Osteocyte (in vitro differentiated cells): Measurements from ENCODE around the gene ABCC12. TPM values are rescaled to one million over a fixed set of nuclear protein-coding genes. Genes with fewer than 3 reads are reported as not detected.

ENCODE experiments used
- DNase-seq: peaks from one replicate; pipeline ENCODE4 v3.0.0; 2021; ENCODE audit warnings: mixed read lengths; ENCODE audit not compliant: unreplicated experiment; ENCODE audit errors: extremely low spot score
- H3K27ac Mint-ChIP-seq: one replicate; pipeline ENCODE4 v1.8.0; 2021; ENCODE audit warnings: mild to moderate bottlenecking, mixed read lengths; ENCODE audit not compliant: unreplicated experiment
- H3K27me3 Mint-ChIP-seq: one replicate; pipeline ENCODE4 v1.8.0; 2021; ENCODE audit warnings: mixed read lengths; ENCODE audit not compliant: unreplicated experiment
- H3K36me3 Mint-ChIP-seq: one replicate; pipeline ENCODE4 v1.8.0; 2021; ENCODE audit warnings: mixed read lengths; ENCODE audit not compliant: unreplicated experiment
- H3K4me1 Mint-ChIP-seq: one replicate; pipeline ENCODE4 v1.8.0; 2021; ENCODE audit warnings: mixed read lengths; ENCODE audit not compliant: unreplicated experiment
- H3K4me3 Mint-ChIP-seq: one replicate; pipeline ENCODE4 v1.8.0; 2021; ENCODE audit warnings: mild to moderate bottlenecking, moderate library complexity, mixed read lengths; ENCODE audit not compliant: unreplicated experiment
- H3K9me3 Mint-ChIP-seq: one replicate; pipeline ENCODE4 v1.8.0; 2021; ENCODE audit warnings: mixed read lengths; ENCODE audit not compliant: unreplicated experiment
- CTCF ChIP-seq: fragments of 200-600 bp; sonication (generic); IDR thresholded peaks from 2 replicates; pipeline ENCODE4 v1.5.0; 2021; ENCODE audit warnings: antibody characterized with exemption, mild to moderate bottlenecking, moderate library complexity
- long read RNA-seq: library from polyadenylated mRNA; unstranded; transcript quantifications from one replicate; pipeline ENCODE4 v2.0.0, GENCODE V29; 2021
- total RNA-seq: library from RNA; stranded (reverse); gene quantifications from 2 replicates; pipeline ENCODE4 v1.2.1, GENCODE V29; 2021

The ABCC12 gene
- total RNA-seq: not detected in 2 replicates
- long read RNA-seq: 0 reads

GRCh38 chr16:48155926-48156789 is at the start of gene ABCC12:
Gene ABCC12 (minus strand): TSS chr16:48155993. CDS start chr16:48146424, 9,569 bp downstream.
- DNase-seq: no peak
- Mint-ChIP-seq H3K4me3 (no peak within 1 kb of the TSS), H3K27me3 (no peaks in the 10 kb centered on the region), H3K4me1 (peaks cover 5% of the 10 kb centered on the region), H3K36me3 (no peaks in the 10 kb centered on the region), H3K27ac (no peak within 1 kb of the TSS), H3K9me3 (no peaks in the 10 kb centered on the region)
- TF ChIP-seq CTCF: no peak

- no peak for DNase-seq
- no peaks in the 10 kb centered on the region for H3K36me3 Mint-ChIP-seq
- H3K27me3 Mint-ChIP-seq: peaks cover 44% of the 10 kb centered on the region
- H3K27ac Mint-ChIP-seq: no peak overlapping the region
- no peaks in the 10 kb centered on the region for H3K4me1 Mint-ChIP-seq
- no peak overlapping the region for H3K4me3 Mint-ChIP-seq
- no peaks in the 10 kb centered on the region for H3K9me3 Mint-ChIP-seq
- TF ChIP-seq CTCF: no peak
Measured at GRCh38 chr16:48204825-48205151, 49.0 kb upstream of the ABCC12 start.

- no peak for TF ChIP-seq CTCF
- no peaks in the 10 kb centered on the region for H3K36me3 Mint-ChIP-seq
- H3K27ac Mint-ChIP-seq: no peak overlapping the region
- no peak overlapping the region for H3K4me3 Mint-ChIP-seq
- H3K27me3 Mint-ChIP-seq: peaks cover 43% of the 10 kb centered on the region
- H3K4me1 Mint-ChIP-seq: no peaks in the 10 kb centered on the region
- no peak for DNase-seq
- no peaks in the 10 kb centered on the region for H3K9me3 Mint-ChIP-seq
Measured at GRCh38 chr16:48203974-48204824, 48.4 kb upstream of the ABCC12 start.

- Mint-ChIP-seq H3K27ac (no peak overlapping the region), H3K9me3 (peaks cover 8% of the 10 kb centered on the region), H3K4me1 (no peaks in the 10 kb centered on the region), H3K36me3 (no peaks in the 10 kb centered on the region), H3K4me3 (no peak overlapping the region), H3K27me3 (peaks cover 32% of the 10 kb centered on the region)
- TF ChIP-seq CTCF: no peak
- DNase-seq: no peak
Measured at GRCh38 chr16:48201515-48202201, 45.9 kb upstream of the ABCC12 start.
